Head of caudate nucleus (tissue), 42 donors: Measurements from ENCODE around the gene AP4E1.
A peak's percentile ranks its signal among the peaks of the same experiment; 100 is the strongest.
"Not testable (repeated sequence)": the region's sequence is repeated elsewhere in the genome, so short reads cannot be mapped to it uniquely, and the experiment has no call there.

Source experiments
- DNase-seq, 42 donors: peaks; one replicate each; pipeline versions ENCODE4 v3.0.0 to v3.0.0-alpha.2; 2020 to 2021; ENCODE audit warnings: mixed read lengths in 7 of 42
- intact Hi-C: fragments of 100-400 bp; cut with DNase I; formaldehyde crosslinking; loops from one replicate; pipeline ENCODE4 v1.15.0; 2022

The AP4E1 gene

DNA sequence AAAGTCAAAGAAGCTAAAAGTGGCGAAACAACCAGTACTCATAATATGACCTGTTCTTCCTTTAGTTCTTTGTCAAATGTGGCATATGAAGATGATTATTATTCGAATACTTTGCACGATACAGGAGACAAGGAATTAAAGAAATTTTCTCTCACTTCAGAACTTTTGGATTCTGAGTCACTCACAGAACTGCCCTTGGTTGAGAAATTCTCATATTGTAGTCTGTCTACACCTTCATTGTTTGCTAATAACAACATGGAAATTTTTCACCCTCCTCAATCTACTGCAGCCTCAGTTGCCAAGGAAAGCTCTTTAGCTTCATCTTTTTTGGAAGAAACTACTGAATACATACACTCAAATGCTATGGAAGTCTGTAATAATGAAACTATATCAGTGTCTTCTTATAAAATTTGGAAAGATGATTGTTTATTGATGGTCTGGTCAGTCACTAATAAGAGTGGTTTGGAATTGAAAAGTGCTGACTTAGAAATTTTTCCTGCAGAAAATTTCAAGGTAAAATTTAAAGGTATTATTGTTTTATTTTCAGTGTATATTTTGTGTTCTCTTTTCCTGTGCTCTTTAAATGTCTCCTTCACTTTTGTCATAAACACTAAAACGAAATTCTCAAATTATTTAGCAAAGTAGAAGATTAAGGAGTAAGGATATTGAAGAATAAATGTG is 89.0 kb downstream of the AP4E1 start:
- intact Hi-C loops = no loop called here
- no peak for DNase-seq

GRCh38 chr15:51004103-51004551 is 95.6 kb downstream of the AP4E1 start:
- DNase-seq = no peak
- intact Hi-C loops = no loop called here

- intact Hi-C loops = no loop called here
- no peak for DNase-seq
Observed at GRCh38 chr15:51006336-51006985, 98.0 kb downstream of the AP4E1 start.

GRCh38 chr15:51007131-51007666 is 98.7 kb downstream of the AP4E1 start:
- intact Hi-C loops = no loop called here
- no peak for DNase-seq

DNA sequence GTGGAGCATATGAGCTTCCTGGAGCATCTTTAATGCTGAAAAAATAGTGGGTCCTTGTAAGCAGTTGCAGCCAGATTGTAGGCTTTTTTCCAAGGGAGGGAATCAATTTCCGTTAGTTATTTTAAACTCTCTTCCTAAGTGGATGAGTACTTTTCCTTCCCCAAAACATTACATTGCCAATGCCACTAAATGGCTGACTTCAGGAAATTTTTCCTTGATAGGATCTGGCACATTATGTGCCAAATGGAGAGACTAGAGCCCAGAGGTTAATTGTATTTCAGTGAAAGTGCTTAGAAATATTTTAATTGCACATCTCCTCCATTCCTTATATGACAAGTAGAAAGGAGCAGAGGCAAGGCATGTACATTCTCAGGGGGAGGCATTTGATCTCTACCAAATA is 102.7 kb downstream of the AP4E1 start:
- no peak for DNase-seq
- intact Hi-C loops = no loop called here

GRCh38 chr15:51016615-51017014 is 108.1 kb downstream of the AP4E1 start:
- no peak for DNase-seq
- intact Hi-C loops = no loop called here

DNA sequence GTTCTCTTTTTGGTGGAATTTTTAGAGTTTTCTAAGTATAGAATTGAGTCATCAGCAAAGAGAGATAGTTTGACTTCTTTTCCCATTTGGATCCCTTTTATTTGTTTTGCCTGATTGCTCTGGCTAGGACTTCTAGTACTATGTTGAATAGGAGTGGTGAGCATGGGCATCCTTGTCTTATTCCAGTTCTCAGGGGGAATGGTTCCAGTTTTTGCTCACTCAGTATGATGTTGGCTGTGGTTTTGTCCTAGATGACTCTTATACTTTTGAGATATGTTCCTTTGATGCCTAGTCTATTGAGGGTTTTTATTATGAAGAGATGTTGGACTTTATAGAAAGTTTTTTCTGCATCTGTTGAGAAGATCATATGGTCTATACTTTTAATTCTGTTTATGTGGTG is 113.7 kb downstream of the AP4E1 start:
- intact Hi-C loops = no loop called here
- no peak for DNase-seq

- intact Hi-C loops = no loop called here
- no peak for DNase-seq
Observed at GRCh38 chr15:51023499-51023898, 115.0 kb downstream of the AP4E1 start.

DNA sequence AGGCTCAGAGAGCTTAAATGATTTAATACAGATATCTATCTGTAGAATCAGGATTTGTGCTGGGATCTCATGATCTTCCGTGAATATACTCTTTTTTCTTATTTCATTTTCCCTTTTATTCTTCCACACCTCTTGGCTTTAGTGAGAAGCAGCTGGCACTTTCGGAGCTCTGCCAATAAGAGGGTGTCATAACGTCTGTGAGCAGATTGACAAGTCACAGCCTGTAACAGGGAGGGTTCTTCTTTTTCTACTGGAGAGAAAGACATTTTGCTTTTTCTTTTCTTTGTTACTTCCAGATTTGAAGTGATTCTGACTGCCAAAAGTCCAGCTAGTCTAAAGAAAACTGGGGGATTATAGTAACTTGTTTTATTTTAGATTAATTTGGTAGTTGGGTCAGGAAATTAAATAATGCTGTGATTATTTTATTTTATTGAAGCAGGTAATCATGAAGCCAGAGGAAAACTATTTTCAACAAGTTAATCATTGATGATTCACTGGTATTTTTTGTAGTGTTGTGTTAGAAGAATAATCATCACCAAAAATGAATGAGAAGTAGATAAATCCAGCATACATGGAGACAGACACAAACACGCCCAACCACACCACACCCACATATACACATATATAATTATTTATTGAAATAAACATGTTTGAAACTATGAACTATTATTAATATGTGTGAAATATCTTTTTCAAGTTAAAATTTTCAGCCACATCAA is 116.4 kb downstream of the AP4E1 start:
- intact Hi-C loops = no loop called here

GRCh38 chr15:51025454-51025846 is 117.0 kb downstream of the AP4E1 start:
- intact Hi-C loops = no loop called here
- DNase-seq = no peak

More for the DNA sequence above, 116.4 kb downstream of the AP4E1 start:
- DNase-seq = peak in 1 of 42 donors; percentile 12

GRCh38 chr15:51030649-51031316 is 122.3 kb downstream of the AP4E1 start:
- DNase-seq = peak in 2 of 42 donors; percentile 18 to 25
- intact Hi-C loops = no loop called here

DNA sequence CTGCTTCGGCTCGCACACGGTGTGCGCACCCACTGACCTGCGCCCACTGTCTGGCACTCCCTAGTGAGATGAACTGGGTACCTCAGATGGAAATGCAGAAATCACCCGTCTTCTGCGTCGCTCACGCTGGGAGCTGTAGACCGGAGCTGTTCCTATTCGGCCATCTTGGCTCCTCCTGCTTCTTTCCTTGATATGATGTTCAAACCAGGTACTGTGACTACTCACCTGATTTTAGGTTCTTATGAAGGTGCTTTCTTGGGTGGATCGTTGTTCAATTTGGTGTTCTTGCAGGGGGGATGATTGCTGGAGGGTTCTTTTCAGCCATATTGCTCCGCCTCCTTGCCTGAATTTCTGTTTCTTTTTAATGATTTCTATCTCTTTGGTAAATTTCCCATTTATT is 129.0 kb downstream of the AP4E1 start:
- DNase-seq, intact Hi-C loops: not testable (repeated sequence)

GRCh38 chr15:51038162-51038973 is 129.9 kb downstream of the AP4E1 start:
- DNase-seq = no peak
- intact Hi-C loops = no loop called here

DNA sequence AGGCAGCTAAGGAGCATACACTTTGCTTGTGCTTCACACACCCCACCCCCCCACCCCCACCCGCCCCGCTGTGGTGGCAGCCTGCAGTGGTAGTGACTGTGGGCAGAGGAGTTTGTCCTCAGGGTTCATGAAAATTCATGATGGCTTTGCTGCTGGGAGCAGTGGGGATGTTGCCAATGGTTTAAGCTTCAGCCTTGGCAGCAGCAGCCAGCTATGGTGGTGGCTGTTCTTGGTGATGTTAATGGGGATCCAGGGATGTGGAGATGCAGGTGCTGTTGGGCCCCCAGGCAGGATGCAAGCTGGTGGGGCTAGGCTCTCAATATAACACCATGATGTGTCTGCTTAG is 130.5 kb downstream of the AP4E1 start:
- intact Hi-C loops = no loop called here

DNA sequence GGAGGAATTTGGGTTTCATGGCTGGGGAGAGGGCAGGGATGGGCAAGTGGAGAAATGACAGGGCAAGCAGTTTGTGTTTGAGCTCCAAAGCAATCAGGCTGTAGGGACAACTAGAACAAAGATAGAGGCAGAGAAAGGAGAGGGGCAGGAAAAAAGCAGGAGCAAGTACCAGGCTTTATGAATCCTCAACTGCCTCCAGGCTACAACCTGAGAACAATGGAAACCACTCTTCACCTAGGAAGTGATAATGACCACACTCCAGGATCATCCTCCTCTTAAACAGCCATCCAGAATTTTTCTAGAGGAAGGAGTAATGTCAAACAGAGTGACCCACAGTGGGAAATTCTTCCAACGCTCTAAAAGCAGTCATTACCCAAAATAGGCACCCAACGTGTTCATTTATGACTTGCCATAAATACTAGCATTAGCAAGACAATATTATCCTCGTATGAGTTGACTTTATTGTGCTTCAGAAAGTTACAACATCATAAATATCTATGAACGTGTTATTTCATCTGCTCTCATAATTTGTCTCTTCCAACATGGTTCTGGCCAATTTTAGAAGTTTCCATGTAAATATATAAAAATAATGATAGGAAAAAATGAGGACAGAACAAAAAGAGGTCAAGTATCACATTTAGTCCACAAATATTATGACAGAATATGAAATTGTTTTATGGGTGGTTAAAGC is 135.7 kb downstream of the AP4E1 start:
- intact Hi-C loops = no loop called here
- DNase-seq = no peak

More for the DNA sequence above, 130.5 kb downstream of the AP4E1 start:
- peak in 1 of 42 donors; percentile 12 for DNase-seq

GRCh38 chr15:51046016-51046415 is 137.5 kb downstream of the AP4E1 start:
- intact Hi-C loops = no loop called here
- DNase-seq = no peak

GRCh38 chr15:51046799-51047449 is 138.4 kb downstream of the AP4E1 start:
- intact Hi-C loops = no loop called here
- DNase-seq = peak in 24 of 42 donors; percentile 8 to 66 (median 32)

- no peak for DNase-seq
- intact Hi-C loops = no loop called here
Observed at GRCh38 chr15:51048308-51048707, 139.8 kb downstream of the AP4E1 start.
